IMR-90 (cell line): ENCODE measurements around the gene GRAMD2A. TPM values are rescaled to one million over a fixed set of nuclear protein-coding genes. Genes with fewer than 3 reads are reported as not detected.

Experiments used
- ATAC-seq: fragments of 200-7000 bp; cut with Tn5 transposase; 2 replicates; pipeline ENCODE4 v1.9.1; 2020; ENCODE audit warnings: low read depth, mild to moderate bottlenecking, moderate library complexity
- BruUV-seq: library from RNA; stranded (reverse); fragments of 400-500 nt; replicated peaks from 2 replicates; lab custom pipeline; 2021; lab: Mats Ljungman, UMichigan
- CTCF ChIA-PET: fragments of 300-600 bp; formaldehyde crosslinking; extraction: SDS; loops from one replicate; lab custom pipeline; 2021; ENCODE audit warnings: antibody characterized with exemption; lab: Yijun Ruan, JAX
- POLR2A ChIA-PET: fragments of 300-600 bp; sonication (Branson Sonifier 250); formaldehyde crosslinking; loops from one replicate; lab custom pipeline; 2022; ENCODE audit warnings: antibody characterized with exemption; ENCODE audit not compliant: unreplicated experiment; lab: Charles Lee
- DNase-seq: peaks from one replicate; pipeline ENCODE4 v3.0.0; 2013
- H2AFZ ChIP-seq: replicated peaks from 2 replicates; pipeline ENCODE3; 2013; ENCODE audit warnings: low read length, mild to moderate bottlenecking; ENCODE audit not compliant: poor library complexity
- H2AK5ac ChIP-seq: 2 replicates; pipeline ENCODE4 v1.6.1; 2013; ENCODE audit warnings: low read depth, low read length, inconsistent platforms
- H2AK9ac ChIP-seq: replicated peaks from 2 replicates; pipeline ENCODE3; 2013; ENCODE audit warnings: mild to moderate bottlenecking, low read depth, low read length, moderate library complexity; ENCODE audit not compliant: poor library complexity
- H2BK120ac ChIP-seq: 2 replicates; pipeline ENCODE4 v1.6.1; 2013; ENCODE audit warnings: low read depth, low read length, inconsistent platforms
- H2BK15ac ChIP-seq: 3 replicates; pipeline ENCODE4 v1.6.1; 2013; ENCODE audit warnings: low read depth, low read length, inconsistent platforms
- H2BK20ac ChIP-seq: 2 replicates; pipeline ENCODE4 v1.6.1; 2013; ENCODE audit warnings: low read depth, mild to moderate bottlenecking, inconsistent platforms, low read length, moderate library complexity
- H2BK5ac ChIP-seq: 2 replicates; pipeline ENCODE4 v1.6.1; 2013; ENCODE audit warnings: mild to moderate bottlenecking, low read depth, low read length, inconsistent platforms; ENCODE audit not compliant: poor library complexity, severe bottlenecking
- H3K14ac ChIP-seq: replicated peaks from 2 replicates; pipeline ENCODE4 v1.6.1; 2013; ENCODE audit warnings: low read depth, low read length, inconsistent platforms
- H3K18ac ChIP-seq: 2 replicates; pipeline ENCODE4 v1.6.1; 2013; ENCODE audit warnings: low read depth, low read length, control low read depth
- H3K23ac ChIP-seq: 2 replicates; pipeline ENCODE4 v1.6.1; 2013; ENCODE audit warnings: low read depth, low read length, inconsistent platforms
- H3K27ac ChIP-seq: 2 replicates; pipeline ENCODE4 v1.5.1; 2013; ENCODE audit warnings: mild to moderate bottlenecking, control low read depth, low read length; ENCODE audit not compliant: insufficient read depth
- H3K27me3 ChIP-seq: 2 replicates; pipeline ENCODE4 v1.6.1; 2013; ENCODE audit warnings: low read length; ENCODE audit not compliant: control insufficient read depth, insufficient read depth
- H3K36me3 ChIP-seq: 2 replicates; pipeline ENCODE4 v1.6.1; 2013; ENCODE audit warnings: low read length, mixed read lengths; ENCODE audit not compliant: control insufficient read depth, insufficient read depth
- H3K4ac ChIP-seq: 2 replicates; pipeline ENCODE4 v1.6.1; 2013; ENCODE audit warnings: low read depth, low read length, inconsistent platforms
- H3K4me1 ChIP-seq: 2 replicates; pipeline ENCODE4 v1.6.1; 2013; ENCODE audit warnings: low read length, mixed read lengths; ENCODE audit not compliant: control insufficient read depth, insufficient read depth
- H3K4me2 ChIP-seq: 2 replicates; pipeline ENCODE4 v1.6.1; 2013; ENCODE audit warnings: low read depth, mild to moderate bottlenecking, control low read depth, low read length, moderate library complexity
- H3K4me3 ChIP-seq: 2 replicates; pipeline ENCODE4 v1.5.1; 2013; ENCODE audit warnings: low read depth, mild to moderate bottlenecking, control low read depth, low read length, moderate library complexity; ENCODE audit not compliant: insufficient read depth
- H3K56ac ChIP-seq: 2 replicates; pipeline ENCODE4 v1.6.1; 2013; ENCODE audit warnings: low read length, inconsistent platforms; ENCODE audit not compliant: insufficient read depth; ENCODE audit errors: extremely low read depth
- H3K79me1 ChIP-seq, 2 experiments: 2 replicates each; pipeline ENCODE4 v1.6.1; 2013; ENCODE audit warnings: low read length in 2 of 2, inconsistent platforms in 1 of 2, low read depth in 1 of 2
- H3K9ac ChIP-seq: 2 replicates; pipeline ENCODE4 v1.6.1; 2013; ENCODE audit warnings: low read depth, low read length, control low read depth
- H3K9me1 ChIP-seq: 2 replicates; pipeline ENCODE4 v1.6.1; 2013; ENCODE audit warnings: low read length, inconsistent platforms; ENCODE audit not compliant: insufficient read depth
- H3K9me3 ChIP-seq: 2 replicates; pipeline ENCODE4 v1.6.1; 2013; ENCODE audit warnings: low read length; ENCODE audit not compliant: control insufficient read depth, insufficient read depth
- H4K20me1 ChIP-seq: 2 replicates; pipeline ENCODE4 v1.6.1; 2013; ENCODE audit warnings: low read length, inconsistent platforms; ENCODE audit not compliant: insufficient read depth
- H4K5ac ChIP-seq: 2 replicates; pipeline ENCODE4 v1.6.1; 2013; ENCODE audit warnings: mild to moderate bottlenecking, low read depth, low read length, control low read depth
- H4K8ac ChIP-seq, 2 experiments: 2 replicates each; pipeline ENCODE4 v1.6.1; 2013; ENCODE audit warnings: low read depth in 2 of 2, low read length in 2 of 2, control low read depth in 1 of 2, inconsistent platforms in 1 of 2
- H4K91ac ChIP-seq: 2 replicates; pipeline ENCODE4 v1.6.1; 2013; ENCODE audit warnings: low read depth, low read length, inconsistent platforms; ENCODE audit not compliant: insufficient read depth
- CEBPB ChIP-seq: IDR thresholded peaks from 2 replicates; pipeline ENCODE4 v1.6.1; 2012; ENCODE audit warnings: low read depth, low read length, improper control_type of control experiment
- FOS ChIP-seq: fragments of 150-350 bp; IDR thresholded peaks from 2 replicates; pipeline ENCODE4 v1.6.1; 2016; ENCODE audit warnings: low read depth, low read length
- MAFK ChIP-seq: IDR thresholded peaks from 2 replicates; pipeline ENCODE4 v1.6.1; 2012; ENCODE audit warnings: low read depth, low read length, improper control_type of control experiment
- MXI1 ChIP-seq: IDR thresholded peaks from 2 replicates; pipeline ENCODE4 v1.6.1; 2012; ENCODE audit warnings: low read depth, mild to moderate bottlenecking, low read length, moderate library complexity, borderline replicate concordance
- NFE2L2 ChIP-seq: fragments of 150-350 bp; IDR thresholded peaks from 2 replicates; pipeline ENCODE4 v1.6.1; 2016; ENCODE audit warnings: low read depth, mild to moderate bottlenecking, low read length
- RCOR1 ChIP-seq: IDR thresholded peaks from 2 replicates; pipeline ENCODE4 v1.6.1; 2012; ENCODE audit warnings: mild to moderate bottlenecking, low read length, improper control_type of control experiment; ENCODE audit not compliant: insufficient replicate concordance
- SMC3 ChIP-seq: fragments of 150-350 bp; IDR thresholded peaks from 2 replicates; pipeline ENCODE4 v1.6.1; 2016; ENCODE audit warnings: low read depth, mild to moderate bottlenecking, antibody characterized with exemption, low read length, moderate library complexity
- WGBS, 2 experiments: methylation state at CpG; one replicate each; pipeline versions ENCODE4 v1.1.5 to v1.1.7; 2013; ENCODE audit warnings: missing lambda C conversion rate in 2 of 2; ENCODE audit not compliant: insufficient read length in 1 of 2; ENCODE audit errors: extremely low coverage in 2 of 2; 5-methylcytosine and 5-hydroxymethylcytosine counted together
- dilution Hi-C: fragments of 300-500 bp; cut with HindIII; formaldehyde crosslinking; loops from one replicate; pipeline ENCODE4 v1.14.3; 2018; ENCODE audit warnings: low sequenced_read_pairs; ENCODE audit not compliant: unreplicated experiment
- in situ Hi-C: fragments of 300-500 bp; cut with MboI; formaldehyde crosslinking; loops from 3 replicates; pipeline ENCODE4 v1.14.3; 2019; ENCODE audit warnings: low sequenced_read_pairs, inconsistent platforms, mixed read lengths
- intact Hi-C: fragments of 100-400 bp; cut with micrococcal nuclease; formaldehyde crosslinking; loops from 2 replicates; pipeline ENCODE4 v1.10.0; 2022
- polyA plus RNA-seq, 3 experiments: library from polyadenylated mRNA; depleted of rRNA; stranded (reverse); fragments of >200 nt; gene quantifications; 2 replicates each; pipeline ENCODE4 v1.2.3, GENCODE V29; 2012; ENCODE audit warnings: low replicate concordance in 1 of 3
- total RNA-seq: library from RNA; depleted of rRNA; stranded (reverse); fragments of >200 nt; gene quantifications from 2 replicates; pipeline ENCODE4 v1.2.3, GENCODE V29; 2012
- TF ChIP-seq, protein P1 (sequence below): fragments of 150-350 bp; IDR thresholded peaks from 2 replicates; pipeline ENCODE4 v1.6.1; 2016; ENCODE audit warnings: low read depth, mild to moderate bottlenecking, low read length, moderate library complexity, borderline replicate concordance
- TF ChIP-seq, protein P2 (sequence below): conservative IDR thresholded peaks from 2 replicates; pipeline ENCODE4 v1.5.1; 2012; ENCODE audit warnings: mild to moderate bottlenecking, low read depth, low read length, improper control_type of control experiment
- TF ChIP-seq, protein P3 (sequence below): fragments of 150-350 bp; IDR thresholded peaks from 2 replicates; pipeline ENCODE4 v1.6.1; 2017; ENCODE audit warnings: mild to moderate bottlenecking, antibody characterized with exemption, low read length, low read depth

Gene GRAMD2A
- total and polyA plus RNA-seq, 2 of the 4 experiments (the other 2 are of a cell fraction), result 0.14 to 0.18 TPM

DNA sequence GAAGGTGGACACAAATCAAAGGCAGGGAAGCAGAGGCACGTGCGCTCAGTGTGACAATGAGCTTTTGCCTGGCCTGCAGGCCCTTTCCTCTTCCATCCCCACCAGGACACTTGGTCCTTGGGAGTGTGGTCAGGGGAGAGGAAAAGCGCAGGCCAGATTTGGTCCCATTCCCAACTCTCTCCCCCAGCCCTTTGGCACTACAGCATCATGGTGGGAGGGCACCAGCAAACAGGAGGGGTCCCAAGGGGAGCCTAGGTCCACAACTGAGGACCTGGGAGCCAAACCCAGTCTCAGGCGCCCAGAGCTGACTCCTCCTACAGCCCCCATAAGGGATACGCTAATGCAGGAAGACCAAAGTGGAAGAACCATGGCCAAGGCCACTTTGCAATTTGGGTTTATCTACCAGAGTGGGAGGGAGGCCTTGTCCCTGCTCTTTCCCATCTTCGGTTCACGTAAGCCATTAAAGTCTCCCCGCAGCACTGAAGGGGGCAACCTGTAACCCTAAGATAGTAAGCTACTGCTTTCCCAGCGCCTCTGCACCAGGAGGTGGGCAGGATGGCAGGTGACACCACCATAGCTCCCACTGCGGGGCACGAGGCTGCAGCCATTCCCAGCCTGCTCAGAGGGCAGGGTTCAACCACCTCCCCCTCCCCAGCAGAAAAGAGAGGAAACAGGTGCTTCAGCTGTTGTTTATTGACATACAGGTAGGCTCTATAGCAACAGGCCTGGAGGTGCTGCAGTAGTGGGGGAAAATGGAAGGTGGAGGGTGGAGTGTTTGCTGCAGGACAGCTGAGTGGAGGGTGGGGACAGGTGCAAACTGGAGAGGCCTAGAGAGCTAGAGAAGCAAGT is 993 bp upstream of the GRAMD2A start:
- POLR2A ChIA-PET, result no interaction called here

More for the DNA sequence above, 993 bp upstream of the GRAMD2A start:
- no TSS peak for BruUV-seq
- DNase-seq, result no peak
- Histone ChIP-seq H3K56ac (no peak overlapping the region), H2BK15ac (no peak overlapping the region), H2BK5ac (no peak overlapping the region), H2BK120ac (no peak overlapping the region), H3K14ac (0 out of 2 replicates have a peak overlapping the region, but pooled peaks have one; percentile 2), H3K4me1 (no peaks in the 10 kb centered on the region), H3K9me1 (no peaks in the 10 kb centered on the region), H3K9ac (no peak overlapping the region), H3K18ac (no peak overlapping the region), H3K4me2 (no peak overlapping the region), H4K91ac (no peak overlapping the region), H4K5ac (no peak overlapping the region), H3K4me3 (no peak overlapping the region), H3K27ac (no peak overlapping the region), H4K8ac (no peak overlapping the region), H3K27me3 (no peaks in the 10 kb centered on the region), H3K9me3 (no peaks in the 10 kb centered on the region), H2BK20ac (no peak overlapping the region), H3K79me1 (peaks cover 15 to 36% of the 10 kb centered on the region in 2 experiments), H2AK9ac (peak overlapping the region; percentile 56), H3K23ac (no peak overlapping the region), H2AK5ac (no peak overlapping the region), H3K4ac (no peak overlapping the region), H3K36me3 (peaks cover 55% of the 10 kb centered on the region), H2AFZ (peak overlapping the region; percentile 17), H4K20me1 (peaks cover 63% of the 10 kb centered on the region)
- dilution Hi-C loops (no loop called here), in situ Hi-C loops (no loop called here), intact Hi-C loops (loop anchor here (1.0 to 5.0 kb wide), 3 partner anchors 32 to 88 kb away; partner anchors contain the start of genes PARP6 and PKM)
- TF ChIP-seq, protein P1, sequence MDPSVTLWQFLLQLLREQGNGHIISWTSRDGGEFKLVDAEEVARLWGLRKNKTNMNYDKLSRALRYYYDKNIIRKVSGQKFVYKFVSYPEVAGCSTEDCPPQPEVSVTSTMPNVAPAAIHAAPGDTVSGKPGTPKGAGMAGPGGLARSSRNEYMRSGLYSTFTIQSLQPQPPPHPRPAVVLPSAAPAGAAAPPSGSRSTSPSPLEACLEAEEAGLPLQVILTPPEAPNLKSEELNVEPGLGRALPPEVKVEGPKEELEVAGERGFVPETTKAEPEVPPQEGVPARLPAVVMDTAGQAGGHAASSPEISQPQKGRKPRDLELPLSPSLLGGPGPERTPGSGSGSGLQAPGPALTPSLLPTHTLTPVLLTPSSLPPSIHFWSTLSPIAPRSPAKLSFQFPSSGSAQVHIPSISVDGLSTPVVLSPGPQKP, result no peak
- TF ChIP-seq RCOR1 (no peak), CEBPB (no peak), NFE2L2 (no peak), FOS (no peak), MAFK (no peak), MXI1 (no peak), SMC3 (no peak)
- TF ChIP-seq, protein P2, sequence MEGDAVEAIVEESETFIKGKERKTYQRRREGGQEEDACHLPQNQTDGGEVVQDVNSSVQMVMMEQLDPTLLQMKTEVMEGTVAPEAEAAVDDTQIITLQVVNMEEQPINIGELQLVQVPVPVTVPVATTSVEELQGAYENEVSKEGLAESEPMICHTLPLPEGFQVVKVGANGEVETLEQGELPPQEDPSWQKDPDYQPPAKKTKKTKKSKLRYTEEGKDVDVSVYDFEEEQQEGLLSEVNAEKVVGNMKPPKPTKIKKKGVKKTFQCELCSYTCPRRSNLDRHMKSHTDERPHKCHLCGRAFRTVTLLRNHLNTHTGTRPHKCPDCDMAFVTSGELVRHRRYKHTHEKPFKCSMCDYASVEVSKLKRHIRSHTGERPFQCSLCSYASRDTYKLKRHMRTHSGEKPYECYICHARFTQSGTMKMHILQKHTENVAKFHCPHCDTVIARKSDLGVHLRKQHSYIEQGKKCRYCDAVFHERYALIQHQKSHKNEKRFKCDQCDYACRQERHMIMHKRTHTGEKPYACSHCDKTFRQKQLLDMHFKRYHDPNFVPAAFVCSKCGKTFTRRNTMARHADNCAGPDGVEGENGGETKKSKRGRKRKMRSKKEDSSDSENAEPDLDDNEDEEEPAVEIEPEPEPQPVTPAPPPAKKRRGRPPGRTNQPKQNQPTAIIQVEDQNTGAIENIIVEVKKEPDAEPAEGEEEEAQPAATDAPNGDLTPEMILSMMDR, result no peak
- TF ChIP-seq, protein P3, sequence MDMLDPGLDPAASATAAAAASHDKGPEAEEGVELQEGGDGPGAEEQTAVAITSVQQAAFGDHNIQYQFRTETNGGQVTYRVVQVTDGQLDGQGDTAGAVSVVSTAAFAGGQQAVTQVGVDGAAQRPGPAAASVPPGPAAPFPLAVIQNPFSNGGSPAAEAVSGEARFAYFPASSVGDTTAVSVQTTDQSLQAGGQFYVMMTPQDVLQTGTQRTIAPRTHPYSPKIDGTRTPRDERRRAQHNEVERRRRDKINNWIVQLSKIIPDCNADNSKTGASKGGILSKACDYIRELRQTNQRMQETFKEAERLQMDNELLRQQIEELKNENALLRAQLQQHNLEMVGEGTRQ, result no peak
- ATAC-seq, result no peak
- CTCF ChIA-PET, result no interaction called here
- 80% methylated on average over 3 of the region's 11 CpGs; no CpG with 5 or more reads in 1 of the 2 experiments for whole genome bisulfite sequencing, 2 experiments
